SH-SY5Y (cell line): ENCODE results near the gene XPO4.

Experiments
- GATA2 ChIP-seq: IDR thresholded peaks from 2 replicates; pipeline ENCODE4 v1.6.1; 2011; ENCODE audit warnings: mild to moderate bottlenecking, low read depth, low read length
- GATA3 ChIP-seq: IDR thresholded peaks from 2 replicates; pipeline ENCODE4 v1.6.1; 2011; ENCODE audit warnings: low read depth, mild to moderate bottlenecking, low read length, moderate library complexity

DNA sequence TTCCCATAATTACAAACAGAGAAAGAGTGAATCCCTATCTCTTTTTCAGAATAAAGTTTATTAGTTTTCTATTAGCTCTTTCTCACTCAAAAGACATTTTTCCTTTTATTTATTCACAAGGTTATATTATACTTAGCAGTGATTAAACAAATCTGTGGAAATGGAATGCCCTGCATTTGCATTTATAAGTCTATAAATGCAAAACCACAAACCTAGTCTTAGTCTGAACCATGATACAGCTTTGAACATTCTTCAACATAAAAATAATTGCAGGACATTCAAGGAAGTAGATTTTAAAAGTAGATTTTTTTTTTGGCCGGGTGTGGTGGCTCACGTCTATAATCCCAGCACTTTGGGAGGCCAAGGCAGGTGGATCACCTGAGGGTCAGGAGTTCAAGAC is 8.3 kb downstream of the XPO4 start:
- no peak for TF ChIP-seq GATA2
- no peak for TF ChIP-seq GATA3
